GM12878 (cell line): ENCODE data around the gene KIF23. TPM values are rescaled to one million over a fixed set of nuclear protein-coding genes. Genes with fewer than 3 reads are reported as not detected.

Experiments used
- ATAC-seq: fragments of 200-7000 bp; cut with Tn5 transposase; 3 replicates; pipeline ENCODE4 v1.9.1; 2020; ENCODE audit warnings: mild to moderate bottlenecking, moderate library complexity
- BruUV-seq: library from RNA; stranded (reverse); fragments of 400-500 nt; replicated peaks from 2 replicates; lab custom pipeline; 2021; lab: Mats Ljungman, UMichigan
- CTCF ChIA-PET: fragments of 300-600 bp; sonication (Branson Sonifier 250); formaldehyde crosslinking; extraction: SDS; loops from one replicate; lab custom pipeline; 2021; ENCODE audit warnings: inconsistent platforms; lab: Yijun Ruan, JAX
- POLR2A ChIA-PET: fragments of 350-600 bp; formaldehyde crosslinking; extraction: SDS; loops from one replicate; lab custom pipeline; 2021; ENCODE audit warnings: inconsistent platforms; lab: Charles Lee
- RAD21 ChIA-PET: fragments of 300-600 bp; sonication (Branson Sonifier 250); formaldehyde crosslinking; loops from one replicate; lab custom pipeline; 2023; ENCODE audit warnings: antibody characterized with exemption; ENCODE audit not compliant: unreplicated experiment; lab: Charles Lee
- SMC1A ChIA-PET: fragments of 300-600 bp; sonication (Branson Sonifier 250); formaldehyde crosslinking; loops from one replicate; lab custom pipeline; 2023; ENCODE audit not compliant: unreplicated experiment, uncharacterized antibody; lab: Charles Lee
- DNase-seq: peaks from one replicate; pipeline ENCODE4 v3.0.0-alpha.2; 2011; ENCODE audit warnings: low read depth, low spot score
- FAIRE-seq: peaks from 3 replicates; lab custom pipeline; 2011; peaks lifted over from hg19 to GRCh38; lab: Jason Lieb, UNC
- H2AFZ ChIP-seq: 2 replicates; pipeline ENCODE4 v1.6.0; 2011; ENCODE audit warnings: low read depth, low read length, control low read depth; ENCODE audit not compliant: control insufficient read depth
- H3K27ac ChIP-seq: 2 replicates; pipeline ENCODE4 v1.5.1; 2011; ENCODE audit warnings: control low read depth; ENCODE audit not compliant: control insufficient read depth, insufficient read depth
- H3K27me3 ChIP-seq, 2 experiments: replicated peaks in 1 of 2; 2 replicates each; pipeline versions ENCODE4 v1.6.0 to v1.6.1; 2011; ENCODE audit warnings: low read length in 1 of 2; ENCODE audit not compliant: control insufficient read depth in 2 of 2, insufficient read depth in 2 of 2
- H3K36me3 ChIP-seq, 2 experiments: 2 replicates each; pipeline ENCODE4 v1.5.1; 2011; ENCODE audit warnings: low read length in 1 of 2; ENCODE audit not compliant: control insufficient read depth in 2 of 2, insufficient read depth in 2 of 2
- H3K4me1 ChIP-seq: 2 replicates; pipeline ENCODE4 v1.6.1; 2011; ENCODE audit warnings: mild to moderate bottlenecking, low read length, moderate library complexity, mixed read lengths; ENCODE audit not compliant: control insufficient read depth, insufficient read depth
- H3K4me2 ChIP-seq: 2 replicates; pipeline ENCODE4 v1.6.0; 2011; ENCODE audit warnings: control low read depth; ENCODE audit not compliant: control insufficient read depth, insufficient read depth
- H3K4me3 ChIP-seq: fragments of 200-600 bp; sonication (generic); 2 replicates; pipeline ENCODE4 v1.5.1; 2016
- H3K79me2 ChIP-seq: 2 replicates; pipeline ENCODE4 v1.6.0; 2011; ENCODE audit warnings: low read length; ENCODE audit not compliant: control insufficient read depth, insufficient read depth
- H3K9ac ChIP-seq: 2 replicates; pipeline ENCODE4 v1.8.0; 2011; ENCODE audit warnings: low read length, control low read depth, mixed read lengths; ENCODE audit not compliant: control insufficient read depth, insufficient read depth
- H3K9me3 ChIP-seq: replicated peaks from 3 replicates; pipeline ENCODE4 v1.5.1; 2011; ENCODE audit warnings: mild to moderate bottlenecking, low read length; ENCODE audit not compliant: control insufficient read depth, insufficient read depth
- H4K20me1 ChIP-seq: 2 replicates; pipeline ENCODE4 v1.6.0; 2011; ENCODE audit not compliant: control insufficient read depth, insufficient read depth
- BRCA1 ChIP-seq: IDR thresholded peaks from 2 replicates; pipeline ENCODE4 v1.6.1; 2011; ENCODE audit warnings: low read depth, low read length, improper control_type of control experiment
- EED ChIP-seq: sonication (generic); IDR thresholded peaks from 2 replicates; pipeline ENCODE4 v1.6.1; 2016; ENCODE audit warnings: antibody characterized with exemption, low read depth
- FOXK2 ChIP-seq: fragments of 450-650 bp; IDR thresholded peaks from 2 replicates; pipeline ENCODE4 v1.6.1; 2017; ENCODE audit warnings: mild to moderate bottlenecking, moderate library complexity
- GATAD2B ChIP-seq: fragments of 450-650 bp; conservative IDR thresholded peaks from 2 replicates; pipeline ENCODE4 v1.6.1; 2017; ENCODE audit warnings: low read depth, mild to moderate bottlenecking, moderate library complexity
- JUND ChIP-seq: IDR thresholded peaks from 2 replicates; pipeline ENCODE4 v1.6.1; 2012; ENCODE audit warnings: low read depth, mild to moderate bottlenecking, low read length, improper control_type of control experiment, moderate library complexity
- POLR2AphosphoS2 ChIP-seq: IDR thresholded peaks from 2 replicates; pipeline ENCODE4 v1.6.1; 2011; ENCODE audit warnings: low read depth, mild to moderate bottlenecking, low read length, improper control_type of control experiment, moderate library complexity
- RBBP5 ChIP-seq: fragments of 200-600 bp; sonication (generic); conservative IDR thresholded peaks from 2 replicates; pipeline ENCODE4 v1.6.1; 2016
- SMAD1 ChIP-seq: fragments of 450-650 bp; IDR thresholded peaks from 2 replicates; pipeline ENCODE4 v1.6.1; 2018; ENCODE audit warnings: mild to moderate bottlenecking, low read depth; ENCODE audit not compliant: partially characterized antibody
- SUZ12 ChIP-seq: fragments of 200-600 bp; sonication (generic); IDR thresholded peaks from one replicate; pipeline ENCODE4 v1.6.1; 2018; ENCODE audit warnings: antibody characterized with exemption, mild to moderate bottlenecking; ENCODE audit not compliant: unreplicated experiment
- TAF1 ChIP-seq: IDR thresholded peaks from 2 replicates; pipeline ENCODE4 v1.6.1; 2011; ENCODE audit warnings: mild to moderate bottlenecking, low read depth, low read length, borderline replicate concordance
- TCF12 ChIP-seq: IDR thresholded peaks from 2 replicates; pipeline ENCODE4 v1.6.1; 2011; ENCODE audit warnings: low read depth, mild to moderate bottlenecking, low read length
- whole genome bisulfite sequencing: methylation state at CpG from one replicate; pipeline ENCODE4 v1.1.6; 2016; ENCODE audit warnings: low lambda C conversion rate; ENCODE audit not compliant: insufficient replicate concordance, insufficient coverage; ENCODE audit errors: missing lambda C conversion rate; 5-methylcytosine and 5-hydroxymethylcytosine counted together
- in situ Hi-C: fragments of 300-500 bp; cut with MboI; formaldehyde crosslinking; loops from 9 replicates; pipeline ENCODE4 v1.14.3; 2018; ENCODE audit warnings: mixed read lengths
- intact Hi-C: fragments of 100-400 bp; cut with micrococcal nuclease; formaldehyde crosslinking; loops from one replicate; pipeline ENCODE4 v1.14.2; 2022; ENCODE audit not compliant: unreplicated experiment
- polyA plus RNA-seq, 11 experiments: library from polyadenylated mRNA; depleted of rRNA in 4 of 11; unstranded in 6 of 11; stranded (reverse) in 5 of 11; fragments of >200 nt; fragmentation: Nextera tagmentation in 4 of 11; fragmentation: Illumina TruSeq in 1 of 11; extraction: Ambion mirVana in 4 of 11; extraction: Trizol in 1 of 11; gene quantifications; 1 replicate in 1 of 11; 2 replicates in 10 of 11; pipeline versions ENCODE4 v1.2.1 to v1.2.3, GENCODE V29; 2011 to 2016; ENCODE audit warnings: inconsistent platforms in 2 of 11, missing spikeins in 2 of 11, low read depth in 1 of 11
- total RNA-seq, 4 experiments: library from RNA; depleted of rRNA in 3 of 4; stranded (reverse); fragments of >200 nt in 3 of 4; fragmentation: Illumina TruSeq in 1 of 4; extraction: Trizol in 1 of 4; gene quantifications; 2 replicates each; pipeline versions ENCODE4 v1.2.1 to v1.2.3, GENCODE V29; 2013 to 2021

KIF23 gene
- total and polyA plus RNA-seq, 10 of the 15 experiments (the other 5 are each of a cell fraction or from before 2014, with no cell fraction given) = 28.0 to 62.5 (median 46.6) TPM

GRCh38 chr15:69476704-69477473 is 62.7 kb downstream of the KIF23 start:
- Histone ChIP-seq H2AFZ (no peak overlapping the region), H3K4me2 (no peak overlapping the region), H3K4me1 (no peaks in the 10 kb centered on the region), H3K27me3 (no peaks in the 10 kb centered on the region), H3K27ac (no peak overlapping the region), H3K9me3 (peaks cover 3% of the 10 kb centered on the region; the same call in 2 of the 3 replicates), H3K79me2 (no peaks in the 10 kb centered on the region), H3K36me3 (no peaks in the 10 kb centered on the region), H3K4me3 (no peak overlapping the region), H3K9ac (no peak overlapping the region), H4K20me1 (no peaks in the 10 kb centered on the region)
- ATAC-seq = no peak
- 32% methylated on average over 9 of the region's 9 CpGs for WGBS
- FAIRE-seq = no peak
- ChIA-PET POLR2A (no interaction called here), SMC1A (interaction anchor here (0.8 to 1.5 kb wide), 7 partner anchors 11 to 1246 kb away, joined by 3 to 5 read pairs (median 4); no protein-coding TSS in a partner anchor), RAD21 (interaction anchor here (0.7 to 2.2 kb wide), 3 partner anchors 139 to 1246 kb away, joined by 3 to 11 read pairs (median 4); no protein-coding TSS in a partner anchor), CTCF (interaction anchor here (0.6 to 3.0 kb wide), 30 partner anchors 8 to 1246 kb away, joined by 3 to 17 read pairs (median 3); no protein-coding TSS in a partner anchor)
- intact Hi-C loops (loop anchor here (5.0 to 10.0 kb wide), 6 partner anchors 245 to 1335 kb away; partner anchors contain the start of gene TLE3), in situ Hi-C loops (loop anchor here (10.0 kb wide), 1 partner anchor 1248 kb away; no protein-coding TSS in a partner anchor)
- DNase-seq = no peak
- BruUV-seq = no TSS peak
- TF ChIP-seq RBBP5 = no peak
- no peak for TF ChIP-seq GATAD2B
- TF ChIP-seq FOXK2 = no peak
- TF ChIP-seq POLR2AphosphoS2 = no peak
- TF ChIP-seq EED = no peak
- no peak for TF ChIP-seq SUZ12
- no peak for TF ChIP-seq TAF1
- TF ChIP-seq TCF12 = no peak
- no peak for TF ChIP-seq SMAD1
- TF ChIP-seq JUND = no peak
- TF ChIP-seq BRCA1 = no peak
